HG02759 (cell line): ENCODE results near the gene CELF4.

ENCODE experiments used
- ATAC-seq: cut with Tn5 transposase; IDR thresholded peaks from one replicate; pipeline ENCODE4 v1.9.1; 2021; ENCODE audit warnings: mild to moderate bottlenecking, moderate library complexity; ENCODE audit not compliant: unreplicated experiment

Gene CELF4

GRCh38 chr18:37299471-37300304 is 265.9 kb downstream of the CELF4 start:
- peak; percentile 76 for ATAC-seq

DNA sequence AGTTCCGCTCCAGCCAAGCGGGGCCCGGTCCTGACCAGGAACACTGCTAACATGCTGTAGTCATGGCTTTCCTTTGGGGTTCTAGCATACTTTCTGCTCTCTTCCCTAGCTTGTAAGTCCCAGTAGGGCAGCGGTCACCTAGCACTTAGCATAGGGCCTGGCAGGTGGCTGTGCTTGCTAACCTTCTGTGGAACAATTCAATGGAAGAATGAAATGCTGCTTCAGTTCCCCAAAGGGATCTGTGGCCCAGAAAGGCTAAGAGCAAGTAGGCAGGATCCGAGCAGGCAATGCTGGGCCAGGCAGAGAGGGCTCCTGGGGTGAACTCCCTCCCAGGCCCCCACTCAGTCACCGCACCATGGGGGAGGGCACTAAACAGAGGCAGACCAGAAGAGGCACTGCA is 266.8 kb downstream of the CELF4 start:
- no peak for ATAC-seq

GRCh38 chr18:37297106-37297505 is 268.5 kb downstream of the CELF4 start:
- ATAC-seq, result no peak

GRCh38 chr18:37294951-37295350 is 270.6 kb downstream of the CELF4 start:
- ATAC-seq, result no peak

DNA sequence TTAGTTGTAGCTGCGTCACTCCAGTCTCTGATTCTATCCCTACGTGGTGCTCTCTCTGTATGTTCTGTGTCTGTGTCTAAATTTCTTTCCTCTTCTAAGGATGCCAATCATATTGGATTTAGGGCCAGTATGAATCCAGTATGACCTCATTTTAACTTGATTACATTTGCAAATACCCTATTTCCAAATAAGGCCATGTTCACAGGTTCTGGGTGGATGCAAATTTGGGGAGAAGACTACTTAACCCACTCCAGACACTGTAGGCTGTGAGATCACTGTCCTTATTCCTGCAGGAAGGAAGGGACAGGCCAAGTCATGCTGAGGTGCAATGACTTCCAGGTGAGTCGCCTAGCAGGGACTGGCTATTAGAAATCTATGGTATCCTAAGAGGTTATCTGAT is 272.2 kb downstream of the CELF4 start:
- no peak for ATAC-seq

GRCh38 chr18:37289423-37289822 is 276.2 kb downstream of the CELF4 start:
- no peak for ATAC-seq

DNA sequence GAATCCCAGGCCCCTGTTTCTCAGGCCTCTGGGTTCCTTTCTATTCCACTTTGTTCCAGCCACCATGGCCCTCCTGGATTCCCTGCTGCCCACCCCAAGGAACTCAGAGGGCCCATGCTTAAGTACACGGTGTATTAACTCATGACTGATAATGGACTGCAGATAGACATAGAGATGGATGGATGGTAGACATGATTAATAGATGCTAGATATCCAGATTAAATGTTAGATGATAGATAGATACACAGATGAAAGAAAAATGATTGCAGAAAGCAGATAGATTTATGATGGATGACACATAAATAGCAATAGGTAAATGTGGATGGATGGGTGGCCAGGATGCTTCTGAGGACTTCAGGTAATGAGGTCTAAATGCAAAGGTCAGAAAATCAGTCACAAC is 278.0 kb downstream of the CELF4 start:
- ATAC-seq, result no peak

- no peak for ATAC-seq
Measured at GRCh38 chr18:37286801-37287200, 278.8 kb downstream of the CELF4 start.

DNA sequence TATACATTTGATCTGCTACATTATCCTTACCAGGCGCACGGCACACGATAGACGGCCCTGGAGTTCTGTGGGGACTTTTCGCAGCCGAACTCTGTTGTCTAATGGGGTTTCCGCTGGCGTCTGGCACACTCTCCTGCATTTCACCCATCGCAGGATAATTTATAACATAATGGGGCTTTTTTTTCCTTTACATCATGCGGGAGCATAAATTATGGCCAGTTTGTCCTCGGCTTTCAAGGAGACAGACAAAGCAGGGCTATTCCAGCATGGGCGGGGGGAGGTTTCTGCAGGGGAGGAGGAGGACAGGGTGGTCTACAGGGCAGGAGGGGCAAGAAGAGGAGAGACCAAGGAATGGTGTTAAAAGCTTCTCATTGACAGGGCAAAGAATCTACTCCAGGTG is 279.8 kb downstream of the CELF4 start:
- no peak for ATAC-seq

GRCh38 chr18:37284260-37284659 is 281.3 kb downstream of the CELF4 start:
- ATAC-seq, result no peak

DNA sequence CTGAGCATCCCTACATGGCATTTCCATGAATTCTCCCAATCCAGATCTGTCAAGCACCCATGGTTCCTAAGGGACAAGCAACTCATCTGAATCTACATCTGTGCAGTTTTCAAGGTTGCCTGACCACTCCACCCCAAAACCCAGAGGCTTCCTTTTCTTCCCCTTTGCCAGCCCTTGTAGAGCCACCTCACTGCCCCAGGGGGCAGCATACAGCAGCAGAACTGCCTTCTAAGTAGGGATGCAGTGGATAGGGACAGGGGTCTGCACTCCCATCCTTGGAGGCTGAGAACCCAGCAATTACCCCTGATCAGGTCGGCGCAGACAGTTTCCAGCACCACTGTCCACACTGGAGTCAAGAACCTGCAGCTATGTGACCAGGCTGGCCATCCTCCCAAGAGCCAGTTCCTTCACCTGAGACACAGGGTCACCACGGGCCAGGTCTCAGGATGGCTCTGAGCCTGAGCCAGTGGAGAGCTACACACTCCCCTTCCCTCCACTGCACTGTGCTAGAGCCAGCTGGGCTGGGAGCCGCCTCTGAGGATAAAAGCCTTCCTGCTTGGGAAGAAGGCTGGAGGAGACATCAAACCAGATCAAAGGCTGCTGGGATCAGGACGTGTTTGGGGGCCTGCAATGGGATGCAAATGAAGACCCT is 283.1 kb downstream of the CELF4 start:
- ATAC-seq, result no peak

- ATAC-seq, result no peak
Measured at GRCh38 chr18:37280701-37281393, 284.8 kb downstream of the CELF4 start.

- ATAC-seq, result no peak
Measured at GRCh38 chr18:37277804-37278203, 287.8 kb downstream of the CELF4 start.

DNA sequence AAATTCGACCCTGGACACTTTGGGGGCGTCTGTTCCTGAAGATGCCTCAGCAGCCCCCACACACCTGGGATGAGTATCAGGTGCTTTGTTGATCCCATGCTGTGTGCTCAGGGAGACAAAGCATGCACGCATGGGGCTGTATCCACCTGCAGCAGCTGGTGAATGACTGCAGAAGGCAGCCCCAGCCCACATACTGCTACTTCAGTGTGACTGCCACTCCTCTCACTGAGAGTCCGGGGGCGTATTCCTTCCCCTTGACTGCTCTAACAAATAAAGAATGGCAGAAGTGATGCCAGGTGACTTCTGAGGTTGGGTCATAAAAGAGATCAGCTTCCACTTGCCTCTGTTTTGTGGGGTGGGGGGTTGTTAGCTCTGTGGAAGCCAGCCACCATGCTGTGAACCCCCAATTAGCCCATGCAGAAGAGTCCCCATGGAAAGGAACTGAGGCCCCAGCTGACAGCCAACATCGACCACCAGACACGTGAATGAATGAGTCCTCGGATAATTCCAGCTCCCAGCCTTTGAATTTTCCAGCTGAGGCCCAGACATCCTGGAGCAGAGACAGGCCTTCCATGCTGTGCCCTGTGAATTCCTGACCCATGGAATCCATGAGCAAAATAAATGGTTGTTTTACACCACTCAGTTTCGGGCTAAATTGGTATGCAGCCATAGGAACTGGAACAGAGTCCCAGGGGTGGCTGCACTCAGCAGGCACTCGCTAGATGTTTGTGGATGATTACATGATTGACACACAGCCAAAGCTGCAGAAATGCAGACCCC is 289.3 kb downstream of the CELF4 start:
- no peak for ATAC-seq

DNA sequence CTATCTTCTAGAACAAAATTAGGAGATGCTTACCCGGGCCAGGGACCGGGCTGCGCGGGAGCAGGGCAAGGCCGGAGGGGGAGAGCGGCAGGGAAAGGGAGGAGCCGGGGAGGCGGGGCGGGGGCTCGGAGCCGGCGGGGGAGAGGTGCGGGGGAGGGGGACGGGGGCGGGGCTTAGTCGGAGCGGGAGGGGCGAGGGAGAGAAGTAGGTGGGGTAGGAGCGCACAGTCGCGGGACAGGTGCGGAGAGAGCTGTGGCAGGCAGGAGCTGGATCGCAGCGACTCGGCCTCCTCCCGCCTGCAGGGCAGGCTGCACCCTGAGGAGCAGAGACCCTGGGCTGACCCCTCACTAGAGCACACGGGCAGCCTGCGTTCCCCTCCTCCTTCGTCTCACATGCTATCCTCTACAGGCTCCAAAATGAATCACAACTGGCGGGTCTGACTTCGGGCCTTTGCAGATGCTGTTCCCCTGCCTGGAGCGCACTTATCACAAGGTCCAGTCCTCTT is 290.3 kb downstream of the CELF4 start:
- ATAC-seq, result no peak

DNA sequence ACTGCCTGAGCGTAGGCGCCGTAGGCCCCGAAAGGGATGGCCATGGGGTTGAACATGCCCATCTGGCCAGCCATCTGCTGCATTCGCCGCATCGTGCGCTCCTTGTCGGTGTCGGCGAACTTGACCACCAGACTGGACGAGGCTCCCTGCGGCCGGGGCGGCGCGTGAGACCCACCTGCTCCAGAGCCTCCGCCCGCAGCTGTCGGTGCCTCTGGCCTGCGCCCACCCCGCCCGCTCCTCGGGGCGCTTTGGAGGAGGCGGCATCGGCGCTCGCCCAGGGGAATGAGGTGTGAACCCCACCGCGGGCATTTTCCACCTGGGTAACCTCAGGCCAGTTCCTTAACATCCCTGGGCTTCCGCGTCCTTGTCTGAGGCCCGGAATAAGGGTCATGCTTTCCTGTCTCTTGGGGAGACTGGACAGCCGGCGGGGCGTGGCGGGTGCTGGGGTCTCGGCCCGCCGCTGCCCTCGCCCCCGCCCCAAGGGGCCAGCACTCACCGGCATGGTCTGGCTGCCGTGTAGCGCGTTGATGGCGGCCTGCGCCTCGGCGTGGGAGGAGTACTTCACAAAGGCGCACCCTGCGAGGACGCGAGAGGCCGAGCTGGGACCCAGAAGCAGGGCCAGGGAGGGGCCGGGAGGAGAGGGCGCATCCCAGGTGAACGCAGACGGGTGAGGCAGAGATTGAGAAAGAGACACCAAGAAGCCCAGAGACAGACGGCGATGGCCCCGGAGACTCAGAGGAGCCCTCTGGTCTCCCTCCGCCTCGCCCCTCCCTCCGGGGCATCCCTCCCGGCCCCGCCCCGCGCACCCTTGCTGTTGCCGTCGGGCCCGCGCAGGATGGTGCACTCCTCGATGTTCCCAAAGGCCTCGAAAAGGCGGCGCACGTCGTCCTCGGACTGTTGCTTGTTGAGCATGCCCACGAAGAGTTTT is 291.0 kb downstream of the CELF4 start:
- ATAC-seq, result no peak

GRCh38 chr18:37272841-37273240 is 292.8 kb downstream of the CELF4 start:
- ATAC-seq, result no peak

- no peak for ATAC-seq
Measured at GRCh38 chr18:37272226-37272625, 293.4 kb downstream of the CELF4 start.

GRCh38 chr18:37270666-37271052 is 294.9 kb downstream of the CELF4 start:
- no peak for ATAC-seq
